Breast epithelium (tissue), 3 donors: ENCODE results near the gene NDUFAF8.
"Not testable (repeated sequence)": the region's sequence is repeated elsewhere in the genome, so short reads cannot be mapped to it uniquely, and the experiment has no call there.

Experiments used
- CTCF ChIP-seq, 3 donors: fragments of 450-650 bp; IDR thresholded peaks; one replicate each; pipeline ENCODE4 v1.5.1; 2016 to 2017; ENCODE audit warnings: antibody characterized with exemption in 3 of 3, mild to moderate bottlenecking in 3 of 3, moderate library complexity in 3 of 3
- POLR2A ChIP-seq: fragments of 450-650 bp; IDR thresholded peaks from one replicate; pipeline ENCODE4 v1.6.1; 2016; ENCODE audit warnings: antibody characterized with exemption, mild to moderate bottlenecking, moderate library complexity
- POLR2AphosphoS5 ChIP-seq, 3 donors: sonication (generic); formaldehyde crosslinking; IDR thresholded peaks; one replicate each; pipeline ENCODE4 v1.6.1; 2017; ENCODE audit warnings: antibody characterized with exemption in 3 of 3

GRCh38 chr17:81227630-81228029 is 11.5 kb upstream of the NDUFAF8 start:
- TF ChIP-seq CTCF (IDR thresholded peaks at IDR 0.05); POLR2A; POLR2AphosphoS5 (IDR thresholded peaks at IDR 0.05): not testable (repeated sequence)
